Smooth muscle cell (in vitro differentiated cells): ENCODE results near the gene B9D2. TPM values are rescaled to one million over a fixed set of nuclear protein-coding genes. Genes with fewer than 3 reads are reported as not detected.

Experiments
- DNase-seq: peaks from one replicate; lab custom pipeline; 2025; ENCODE audit not compliant: unreplicated experiment; lab: John Stamatoyannopoulos, UW
- H2AFZ ChIP-seq: fragments of 200-600 bp; sonication (generic); 2 replicates; pipeline ENCODE4 v1.6.0; 2016; ENCODE audit warnings: antibody characterized with exemption, low read depth, mild to moderate bottlenecking
- H3F3A ChIP-seq: fragments of 200-600 bp; sonication (generic); 2 replicates; pipeline ENCODE4 v1.6.0; 2017; ENCODE audit warnings: antibody characterized with exemption, low read depth
- H3K27ac ChIP-seq: fragments of 200-600 bp; sonication (generic); 2 replicates; pipeline ENCODE4 v1.5.1; 2016; ENCODE audit warnings: low read depth, mild to moderate bottlenecking
- H3K27me3 ChIP-seq: fragments of 200-600 bp; sonication (generic); 2 replicates; pipeline ENCODE4 v1.6.1; 2016; ENCODE audit warnings: low read depth, mild to moderate bottlenecking
- H3K36me3 ChIP-seq: fragments of 200-600 bp; sonication (generic); 2 replicates; pipeline ENCODE4 v1.5.1; 2016; ENCODE audit warnings: low read depth
- H3K4me1 ChIP-seq: fragments of 200-600 bp; sonication (generic); 2 replicates; pipeline ENCODE4 v1.5.1; 2016; ENCODE audit warnings: low read depth
- H3K4me2 ChIP-seq: fragments of 200-600 bp; sonication (generic); 2 replicates; pipeline ENCODE4 v1.6.0; 2016; ENCODE audit warnings: mild to moderate bottlenecking
- H3K4me3 ChIP-seq: fragments of 200-600 bp; sonication (generic); 2 replicates; pipeline ENCODE4 v1.5.1; 2016; ENCODE audit warnings: mild to moderate bottlenecking
- H3K79me2 ChIP-seq: fragments of 200-600 bp; sonication (generic); 2 replicates; pipeline ENCODE4 v1.6.0; 2016; ENCODE audit warnings: low read depth, mild to moderate bottlenecking
- H3K9ac ChIP-seq: fragments of 200-600 bp; sonication (generic); 2 replicates; pipeline ENCODE4 v1.6.0; 2016; ENCODE audit warnings: low read depth
- H3K9me3 ChIP-seq: fragments of 200-600 bp; sonication (generic); replicated peaks from 2 replicates; pipeline ENCODE4 v1.5.1; 2016; ENCODE audit warnings: low read depth
- H4K20me1 ChIP-seq: fragments of 200-600 bp; sonication (generic); 2 replicates; pipeline ENCODE4 v1.6.0; 2016; ENCODE audit warnings: low read depth
- CTCF ChIP-seq: fragments of 200-600 bp; sonication (generic); IDR thresholded peaks from 2 replicates; pipeline ENCODE4 v1.5.1; 2017; ENCODE audit warnings: borderline replicate concordance, mild to moderate bottlenecking, antibody characterized with exemption; ENCODE audit not compliant: insufficient read depth, poor library complexity, severe bottlenecking
- WGBS: methylation state at CpG from one replicate; pipeline ENCODE4 v1.1.7; 2016; ENCODE audit warnings: low lambda C conversion rate; 5-methylcytosine and 5-hydroxymethylcytosine counted together
- polyA plus RNA-seq: library from polyadenylated mRNA; unstranded; fragments of >200 nt; fragmentation: Nextera tagmentation; extraction: Ambion mirVana; gene quantifications from 2 replicates; pipeline ENCODE4 v1.2.1, GENCODE V29; 2016
- total RNA-seq: library from RNA; depleted of rRNA; stranded (reverse); fragments of >200 nt; gene quantifications from 2 replicates; pipeline ENCODE4 v1.2.3, GENCODE V29; 2014

B9D2 gene
- total and polyA plus RNA-seq, 2 experiments from 2014 or later: 1.6 to 12.2 TPM

- WGBS: 94% methylated on average over 1 of the region's 1 CpG
- H3K27ac ChIP-seq: peak overlapping the region; percentile 84
Observed at GRCh38 chr19:41366089-41366488, 2.1 kb upstream of the B9D2 start.

GRCh38 chr19:41364524-41365391 is 809 bp upstream of the B9D2 start:
- H4K20me1 ChIP-seq: no peaks in the 10 kb centered on the region
- TF ChIP-seq CTCF: no peak
- H3K4me1 ChIP-seq: peaks cover 5% of the 10 kb centered on the region
- H3K4me2 ChIP-seq: peak overlapping the region; percentile 79
- H3K27me3 ChIP-seq: no peaks in the 10 kb centered on the region
- H3K9me3 ChIP-seq: no peaks in the 10 kb centered on the region
- peak overlapping the region; percentile 21 for H2AFZ ChIP-seq
- peak overlapping the region; percentile 100 for H3K27ac ChIP-seq
- peak overlapping the region; percentile 78 for H3K4me3 ChIP-seq
- H3F3A ChIP-seq: peaks cover 3% of the 10 kb centered on the region
- H3K79me2 ChIP-seq: peaks cover 35% of the 10 kb centered on the region
- H3K9ac ChIP-seq: peak overlapping the region; percentile 99
- H3K36me3 ChIP-seq: no peaks in the 10 kb centered on the region
- DNase-seq: no peak
- 85% methylated on average over 14 of the region's 14 CpGs for WGBS

More at GRCh38 chr19:41366089-41366488, 2.1 kb upstream of the B9D2 start:
- H4K20me1 ChIP-seq: no peaks in the 10 kb centered on the region
- H3K9me3 ChIP-seq: no peaks in the 10 kb centered on the region
- peak; percentile 14 for TF ChIP-seq CTCF
- peaks cover 5% of the 10 kb centered on the region for H3K4me1 ChIP-seq
- H3K4me3 ChIP-seq: no peak overlapping the region
- H3K27me3 ChIP-seq: no peaks in the 10 kb centered on the region
- H3K79me2 ChIP-seq: peaks cover 39% of the 10 kb centered on the region
- H2AFZ ChIP-seq: no peak overlapping the region
- no peaks in the 10 kb centered on the region for H3K36me3 ChIP-seq
- H3K4me2 ChIP-seq: no peak overlapping the region
- peaks cover 3% of the 10 kb centered on the region for H3F3A ChIP-seq
- DNase-seq: no peak
- H3K9ac ChIP-seq: no peak overlapping the region

- Histone ChIP-seq H3K4me2 (peak overlapping the region; percentile 79), H3K9me3 (no peaks in the 10 kb centered on the region), H3K27me3 (no peaks in the 10 kb centered on the region), H3K4me3 (peak overlapping the region; percentile 78), H3K79me2 (peaks cover 29% of the 10 kb centered on the region), H4K20me1 (no peaks in the 10 kb centered on the region), H3K4me1 (peaks cover 5% of the 10 kb centered on the region), H3K36me3 (no peaks in the 10 kb centered on the region), H3K9ac (peak overlapping the region; percentile 99), H3K27ac (peak overlapping the region; percentile 100), H2AFZ (peak overlapping the region; percentile 82), H3F3A (peaks cover 3% of the 10 kb centered on the region)
- no peak for DNase-seq
- 52% methylated on average over 6 of the region's 6 CpGs for WGBS
- no peak for TF ChIP-seq CTCF
Observed at GRCh38 chr19:41363371-41363752, 587 bp downstream of the B9D2 start.
